HFF-Myc (cell line): ENCODE measurements around the gene PGAM5.

ENCODE experiments used
- DNase-seq: peaks from one replicate; pipeline ENCODE4 v3.0.0-alpha.2; 2011; ENCODE audit warnings: low read depth; ENCODE audit errors: extremely low read depth
- H3K4me3 ChIP-seq: replicated peaks from 2 replicates; pipeline ENCODE4 v1.5.1; 2011; ENCODE audit warnings: low read depth, mild to moderate bottlenecking, control low read depth, low read length
- TF ChIP-seq, protein P1 (sequence below): IDR thresholded peaks from 2 replicates; pipeline ENCODE4 v1.5.1; 2012; ENCODE audit warnings: mild to moderate bottlenecking, low read depth, low read length, control low read depth; ENCODE audit errors: missing control alignments

PGAM5 gene

DNA sequence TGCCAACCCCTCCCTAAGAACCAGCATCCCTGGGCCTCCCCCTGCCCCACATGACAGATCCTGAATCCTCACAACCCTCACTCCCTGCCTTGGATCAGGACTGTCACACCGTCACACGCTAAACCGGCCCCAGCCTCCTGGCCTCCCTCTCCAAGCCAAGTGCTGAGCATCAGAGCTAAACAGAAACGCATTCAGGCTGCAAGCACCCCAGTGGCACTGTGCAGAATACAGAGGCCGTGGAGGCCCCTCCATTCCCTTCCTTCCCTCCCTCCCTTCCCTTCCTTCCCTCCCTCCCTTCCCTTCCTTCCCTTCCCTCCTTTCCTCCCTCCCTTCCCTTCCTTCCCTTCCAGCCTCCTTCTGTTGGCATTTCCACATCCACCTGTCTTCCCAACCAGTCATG lies 36.1 kb upstream of the PGAM5 start:
- DNase-seq = no peak
- TF ChIP-seq, protein P1, sequence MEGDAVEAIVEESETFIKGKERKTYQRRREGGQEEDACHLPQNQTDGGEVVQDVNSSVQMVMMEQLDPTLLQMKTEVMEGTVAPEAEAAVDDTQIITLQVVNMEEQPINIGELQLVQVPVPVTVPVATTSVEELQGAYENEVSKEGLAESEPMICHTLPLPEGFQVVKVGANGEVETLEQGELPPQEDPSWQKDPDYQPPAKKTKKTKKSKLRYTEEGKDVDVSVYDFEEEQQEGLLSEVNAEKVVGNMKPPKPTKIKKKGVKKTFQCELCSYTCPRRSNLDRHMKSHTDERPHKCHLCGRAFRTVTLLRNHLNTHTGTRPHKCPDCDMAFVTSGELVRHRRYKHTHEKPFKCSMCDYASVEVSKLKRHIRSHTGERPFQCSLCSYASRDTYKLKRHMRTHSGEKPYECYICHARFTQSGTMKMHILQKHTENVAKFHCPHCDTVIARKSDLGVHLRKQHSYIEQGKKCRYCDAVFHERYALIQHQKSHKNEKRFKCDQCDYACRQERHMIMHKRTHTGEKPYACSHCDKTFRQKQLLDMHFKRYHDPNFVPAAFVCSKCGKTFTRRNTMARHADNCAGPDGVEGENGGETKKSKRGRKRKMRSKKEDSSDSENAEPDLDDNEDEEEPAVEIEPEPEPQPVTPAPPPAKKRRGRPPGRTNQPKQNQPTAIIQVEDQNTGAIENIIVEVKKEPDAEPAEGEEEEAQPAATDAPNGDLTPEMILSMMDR = no peak
- H3K4me3 ChIP-seq = no peak overlapping the region

DNA sequence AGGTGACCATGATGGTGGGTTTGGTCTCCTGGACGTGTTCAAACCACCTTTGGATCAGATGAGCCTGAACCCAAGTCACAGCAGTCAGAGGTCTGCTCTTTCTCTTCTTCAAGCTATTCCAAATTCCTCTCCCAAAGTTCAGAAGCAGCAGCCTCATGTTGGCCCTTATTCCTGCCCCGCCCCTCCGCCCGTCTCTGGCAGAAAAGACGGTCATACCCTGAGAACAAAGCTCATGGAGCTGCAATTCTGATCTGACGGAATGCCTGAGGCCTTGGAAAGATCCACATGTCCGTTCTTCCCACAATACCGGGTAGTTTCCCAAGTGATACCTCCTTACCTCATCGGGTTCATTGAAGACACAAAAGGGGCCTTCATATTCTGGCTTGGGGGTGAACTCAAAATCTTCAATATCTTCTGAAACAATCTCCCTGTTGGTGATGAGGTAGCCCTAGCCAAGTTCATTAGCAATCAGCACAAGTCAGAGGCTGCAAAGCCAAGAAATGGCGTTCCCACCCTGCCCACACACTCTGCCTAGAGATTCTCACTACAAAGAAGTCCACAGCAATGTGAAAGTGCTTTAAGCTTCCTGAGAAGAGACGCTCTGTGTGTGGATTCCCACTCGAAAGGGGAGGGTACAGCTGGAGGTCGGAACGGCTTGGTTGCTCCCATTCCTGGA lies 34.7 kb upstream of the PGAM5 start:
- no peak overlapping the region for H3K4me3 ChIP-seq
- TF ChIP-seq, protein P1 = no peak

DNA sequence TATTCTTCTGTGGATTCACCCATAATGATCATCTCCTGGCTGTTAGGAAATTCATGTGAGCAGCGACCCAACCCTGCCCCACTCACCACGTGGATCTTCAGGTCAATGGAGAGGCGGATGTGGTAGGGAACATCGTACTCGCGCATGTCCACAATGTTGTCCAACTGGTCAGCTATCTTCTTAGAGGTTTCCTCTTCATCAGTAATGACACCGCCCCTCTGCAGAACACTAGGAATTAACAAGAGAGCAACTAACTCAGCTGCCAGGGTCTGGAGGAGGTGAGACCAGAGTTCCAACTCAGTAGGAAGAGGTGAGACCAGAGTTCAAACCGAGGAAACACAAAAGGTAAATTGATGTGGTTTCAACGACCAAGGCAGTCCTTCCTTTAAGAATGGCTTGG lies 33.1 kb upstream of the PGAM5 start:
- H3K4me3 ChIP-seq = no peak overlapping the region
- DNase-seq = no peak
- TF ChIP-seq, protein P1 = no peak

More for the DNA sequence above, 34.7 kb upstream of the PGAM5 start:
- no peak for DNase-seq

DNA sequence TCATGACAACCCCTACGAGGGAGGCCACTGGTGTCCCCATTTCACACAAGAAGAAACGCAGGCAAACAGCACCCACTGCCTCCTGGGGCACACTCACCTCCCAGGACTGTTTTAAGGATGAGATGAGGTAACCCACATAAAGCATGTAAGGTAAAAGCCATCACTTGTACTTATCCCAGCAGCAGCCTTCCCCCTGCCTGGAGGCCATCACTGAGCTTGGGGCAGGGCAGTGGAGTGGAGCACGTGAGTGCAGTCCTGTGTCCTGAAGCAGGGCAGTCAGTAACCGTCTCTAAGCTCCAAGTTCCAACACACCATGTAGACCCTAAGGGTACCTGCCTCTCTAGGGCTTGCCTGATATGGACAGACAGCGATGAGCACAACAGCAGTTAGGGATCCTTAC lies 25.2 kb upstream of the PGAM5 start:
- TF ChIP-seq, protein P1 = no peak
- H3K4me3 ChIP-seq = peak overlapping the region; percentile 61
- DNase-seq = no peak

DNA sequence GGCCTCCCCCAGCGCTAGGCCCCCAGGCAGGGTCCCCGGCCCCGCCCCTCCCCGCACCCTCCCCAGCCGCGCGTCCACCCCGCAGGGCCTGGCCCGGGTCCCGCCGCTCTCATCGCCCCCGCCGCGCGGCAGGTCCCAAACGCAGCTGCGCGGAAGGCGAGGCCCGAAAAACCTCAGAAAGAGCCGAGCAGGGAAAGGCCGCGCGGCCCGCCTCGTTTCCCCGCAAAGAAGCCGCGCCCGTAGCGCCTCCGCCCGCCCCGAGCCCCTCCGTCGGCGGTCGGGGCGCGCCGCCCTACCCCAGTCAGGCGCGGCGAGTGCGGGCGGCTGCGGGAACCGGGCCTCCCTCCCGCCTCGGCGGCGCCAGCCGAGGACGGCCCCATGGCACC lies 23.8 kb upstream of the PGAM5 start:
- no peak for DNase-seq
- H3K4me3 ChIP-seq = peak overlapping the region; percentile 61
- TF ChIP-seq, protein P1 = no peak

DNA sequence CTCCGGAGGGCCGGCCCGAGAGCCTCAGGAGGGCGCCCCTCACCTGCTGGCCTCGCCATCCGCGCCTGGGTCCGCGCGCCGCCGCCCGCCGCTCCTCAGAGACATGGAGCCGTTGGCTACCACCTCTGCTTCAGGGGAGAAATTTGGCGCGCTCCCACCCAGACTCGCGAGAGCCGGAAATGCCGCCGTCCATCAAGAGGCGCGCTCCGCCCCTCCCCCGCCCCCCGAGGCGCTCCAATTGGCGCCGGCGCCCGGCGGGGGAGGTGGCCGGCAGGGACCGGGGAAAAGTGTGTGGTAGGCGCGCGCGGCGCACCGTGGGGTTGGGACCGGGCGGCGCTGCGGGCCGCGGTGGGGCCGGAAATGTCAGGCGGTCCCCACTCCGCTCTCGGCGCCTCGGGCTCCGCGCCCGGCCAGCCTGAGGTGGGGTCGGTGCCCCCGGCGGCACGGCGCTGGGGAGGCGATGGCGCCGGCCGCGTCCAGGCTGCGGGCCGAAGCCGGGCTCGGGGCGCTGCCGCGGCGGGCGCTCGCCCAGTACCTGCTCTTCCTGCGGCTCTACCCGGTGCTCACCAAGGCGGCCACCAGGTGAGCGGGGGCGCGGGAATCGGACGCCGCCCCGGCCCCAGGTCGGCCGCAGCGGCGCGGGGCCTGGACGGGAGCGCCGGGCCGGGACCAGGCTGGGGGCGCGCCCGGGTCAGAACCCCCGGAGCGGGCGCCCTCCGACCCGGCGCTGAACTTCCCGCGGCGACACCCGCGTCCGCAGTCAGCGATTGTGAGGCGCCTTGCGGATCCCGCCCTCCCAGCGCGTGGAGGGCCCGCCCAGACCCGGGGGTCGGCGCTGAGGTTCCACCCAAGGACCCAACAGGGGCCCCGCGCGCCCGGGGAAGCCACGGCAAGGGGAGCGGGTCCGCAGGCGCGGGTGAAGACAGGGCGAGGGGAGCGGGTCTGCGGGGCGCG lies 23.2 kb upstream of the PGAM5 start, which contains the start of the genes POLE and PXMP2:
POLE (minus strand) TSS at position 132 of the 954 bp plus-strand sequence; CDS start at position 105, 27 bp downstream.
PXMP2 (plus strand) TSS at position 377 of the 954 bp plus-strand sequence; CDS start at position 461, 84 bp downstream.
- H3K4me3 ChIP-seq = peak within 1 kb of the TSS; percentile 61
- DNase-seq = peak; percentile 73
- TF ChIP-seq, protein P1 = no peak
